GM12864 (cell line): Measurements from ENCODE around the gene STRN3.

Experiments used
- DNase-seq: peaks from one replicate; pipeline ENCODE4 v3.0.0-alpha.2; 2011; ENCODE audit warnings: low read depth
- H3K4me3 ChIP-seq: 2 replicates; pipeline ENCODE4 v1.5.1; 2011; ENCODE audit warnings: mild to moderate bottlenecking, low read depth, low read length, control low read depth
- TF ChIP-seq, protein P1 (sequence below): IDR thresholded peaks from 2 replicates; pipeline ENCODE4 v1.5.1; 2011; ENCODE audit warnings: low read depth, mild to moderate bottlenecking, moderate library complexity, low read length, control low read depth, inconsistent platforms; ENCODE audit errors: missing control alignments

STRN3 gene

DNA sequence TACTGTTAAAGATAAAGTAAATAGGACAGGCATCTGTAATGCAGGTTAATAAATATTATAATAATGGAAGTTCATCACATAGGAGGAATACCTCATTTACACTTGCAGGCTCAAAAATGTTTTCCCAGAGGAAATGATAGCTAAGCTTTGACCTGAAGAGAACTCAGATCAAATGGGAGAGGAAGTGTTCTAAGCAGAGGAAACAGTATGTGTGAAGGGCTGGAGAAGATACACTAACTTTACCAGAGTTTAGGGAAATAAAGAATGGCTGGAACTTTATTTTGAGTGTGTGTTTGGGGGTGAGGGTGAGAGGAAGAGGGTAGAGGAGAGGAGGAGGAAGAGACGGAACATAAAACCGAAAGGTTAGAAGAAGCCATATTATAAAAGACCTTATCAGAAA, 34.8 kb downstream of the STRN3 start:
- no peak for DNase-seq
- H3K4me3 ChIP-seq: no peak overlapping the region
- TF ChIP-seq, protein P1, sequence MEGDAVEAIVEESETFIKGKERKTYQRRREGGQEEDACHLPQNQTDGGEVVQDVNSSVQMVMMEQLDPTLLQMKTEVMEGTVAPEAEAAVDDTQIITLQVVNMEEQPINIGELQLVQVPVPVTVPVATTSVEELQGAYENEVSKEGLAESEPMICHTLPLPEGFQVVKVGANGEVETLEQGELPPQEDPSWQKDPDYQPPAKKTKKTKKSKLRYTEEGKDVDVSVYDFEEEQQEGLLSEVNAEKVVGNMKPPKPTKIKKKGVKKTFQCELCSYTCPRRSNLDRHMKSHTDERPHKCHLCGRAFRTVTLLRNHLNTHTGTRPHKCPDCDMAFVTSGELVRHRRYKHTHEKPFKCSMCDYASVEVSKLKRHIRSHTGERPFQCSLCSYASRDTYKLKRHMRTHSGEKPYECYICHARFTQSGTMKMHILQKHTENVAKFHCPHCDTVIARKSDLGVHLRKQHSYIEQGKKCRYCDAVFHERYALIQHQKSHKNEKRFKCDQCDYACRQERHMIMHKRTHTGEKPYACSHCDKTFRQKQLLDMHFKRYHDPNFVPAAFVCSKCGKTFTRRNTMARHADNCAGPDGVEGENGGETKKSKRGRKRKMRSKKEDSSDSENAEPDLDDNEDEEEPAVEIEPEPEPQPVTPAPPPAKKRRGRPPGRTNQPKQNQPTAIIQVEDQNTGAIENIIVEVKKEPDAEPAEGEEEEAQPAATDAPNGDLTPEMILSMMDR: no peak

- no peak overlapping the region for H3K4me3 ChIP-seq
- TF ChIP-seq, protein P1: no peak
- DNase-seq: no peak
Measured at GRCh38 chr14:30990770-30991169, 35.4 kb downstream of the STRN3 start.

- H3K4me3 ChIP-seq: no peak overlapping the region
- no peak for DNase-seq
- TF ChIP-seq, protein P1: no peak
Measured at GRCh38 chr14:30988509-30988908, 37.7 kb downstream of the STRN3 start.

- no peak overlapping the region for H3K4me3 ChIP-seq
- TF ChIP-seq, protein P1: no peak
- DNase-seq: no peak
Measured at GRCh38 chr14:30985796-30986195, 40.4 kb downstream of the STRN3 start.

DNA sequence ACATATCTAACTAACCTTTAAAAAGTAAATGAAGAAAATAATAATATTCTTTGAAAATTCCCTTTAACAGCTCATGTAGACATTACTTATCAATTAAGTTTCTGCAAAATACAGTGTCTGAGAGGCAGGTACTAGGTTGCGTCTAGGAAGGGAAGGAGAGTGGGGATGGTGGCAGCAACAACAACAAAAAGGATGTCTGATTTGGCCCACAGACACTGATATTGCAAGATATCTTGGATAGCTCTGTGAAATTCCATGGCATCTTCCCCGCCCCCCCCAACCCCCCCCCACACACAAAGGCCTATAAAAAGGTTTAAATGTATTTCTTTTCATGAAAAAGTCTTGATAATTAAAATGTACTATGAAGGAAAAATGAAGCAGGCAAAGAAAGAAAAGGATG, 42.3 kb downstream of the STRN3 start:
- H3K4me3 ChIP-seq: no peak overlapping the region
- TF ChIP-seq, protein P1: no peak
- DNase-seq: no peak

DNA sequence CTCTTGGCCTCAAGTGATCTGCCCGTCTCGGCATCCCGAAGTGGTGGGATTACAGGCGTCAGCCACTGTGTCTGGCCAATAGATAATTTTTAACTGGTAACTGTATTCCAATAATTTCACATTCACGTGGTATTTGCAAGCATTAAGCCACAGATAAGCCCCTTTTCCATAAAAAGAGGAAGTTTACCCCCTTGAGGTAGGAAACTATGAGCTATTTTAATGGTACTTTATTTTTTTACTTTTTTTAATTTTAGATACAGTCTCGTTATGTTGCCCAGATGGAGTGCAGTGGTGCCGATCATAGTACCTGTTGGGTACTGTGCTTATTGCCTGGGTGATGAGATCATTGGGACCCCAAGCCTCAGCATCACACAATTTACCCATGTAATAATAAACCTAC, 43.6 kb downstream of the STRN3 start:
- TF ChIP-seq, protein P1: no peak

GRCh38 chr14:30980980-30981379, 45.2 kb downstream of the STRN3 start:
- no peak for DNase-seq
- TF ChIP-seq, protein P1: no peak
- H3K4me3 ChIP-seq: no peak overlapping the region

More for the DNA sequence above, 43.6 kb downstream of the STRN3 start:
- H3K4me3 ChIP-seq: no peak overlapping the region
- DNase-seq: no peak
